Measurements from ENCODE around the gene PRAF2. TPM values are rescaled to one million over a fixed set of nuclear protein-coding genes. Genes with fewer than 3 reads are reported as not detected.
A peak's percentile ranks its signal among the peaks of the same experiment; 100 is the strongest.

The PRAF2 gene
- total RNA-seq, 1 donor from 2014 or later = 2.6 TPM

DNA sequence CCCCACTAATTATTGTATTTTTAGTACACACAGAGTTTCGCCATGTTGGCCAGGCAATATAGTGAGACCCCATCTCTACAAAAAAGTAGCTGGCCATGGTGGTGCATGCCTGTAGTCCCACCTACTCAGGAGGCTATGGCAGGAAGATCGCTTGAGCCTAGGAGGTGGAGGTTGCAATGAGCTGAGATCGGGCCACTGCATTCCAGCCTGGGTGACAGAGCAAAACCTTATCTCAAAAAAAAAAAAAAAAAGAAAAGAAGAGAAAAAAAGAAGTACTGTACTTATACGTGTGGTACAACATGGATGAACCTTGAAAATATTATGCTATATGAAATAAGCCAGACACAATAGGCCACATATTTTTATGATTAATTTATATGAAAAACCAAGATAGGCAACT, 15.8 kb upstream of the PRAF2 start:
- FAIRE-seq = no peak
- Histone ChIP-seq H3K4me3 (ENCODE audit: low read depth, low read length) (no peak overlapping the region), H3K36me3 (ENCODE audit: control insufficient read depth, insufficient read depth, low read length) (no peaks in the 10 kb centered on the region), H3K27me3 (ENCODE audit: control insufficient read depth, insufficient read depth, low read length) (no peaks in the 10 kb centered on the region)
- no peak for DNase-seq (ENCODE audit: low read depth)
- TF ChIP-seq, protein P1, sequence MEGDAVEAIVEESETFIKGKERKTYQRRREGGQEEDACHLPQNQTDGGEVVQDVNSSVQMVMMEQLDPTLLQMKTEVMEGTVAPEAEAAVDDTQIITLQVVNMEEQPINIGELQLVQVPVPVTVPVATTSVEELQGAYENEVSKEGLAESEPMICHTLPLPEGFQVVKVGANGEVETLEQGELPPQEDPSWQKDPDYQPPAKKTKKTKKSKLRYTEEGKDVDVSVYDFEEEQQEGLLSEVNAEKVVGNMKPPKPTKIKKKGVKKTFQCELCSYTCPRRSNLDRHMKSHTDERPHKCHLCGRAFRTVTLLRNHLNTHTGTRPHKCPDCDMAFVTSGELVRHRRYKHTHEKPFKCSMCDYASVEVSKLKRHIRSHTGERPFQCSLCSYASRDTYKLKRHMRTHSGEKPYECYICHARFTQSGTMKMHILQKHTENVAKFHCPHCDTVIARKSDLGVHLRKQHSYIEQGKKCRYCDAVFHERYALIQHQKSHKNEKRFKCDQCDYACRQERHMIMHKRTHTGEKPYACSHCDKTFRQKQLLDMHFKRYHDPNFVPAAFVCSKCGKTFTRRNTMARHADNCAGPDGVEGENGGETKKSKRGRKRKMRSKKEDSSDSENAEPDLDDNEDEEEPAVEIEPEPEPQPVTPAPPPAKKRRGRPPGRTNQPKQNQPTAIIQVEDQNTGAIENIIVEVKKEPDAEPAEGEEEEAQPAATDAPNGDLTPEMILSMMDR (IDR thresholded peaks at IDR 0.05; ENCODE audit: insufficient read depth, low read length, severe bottlenecking) = no peak

DNA sequence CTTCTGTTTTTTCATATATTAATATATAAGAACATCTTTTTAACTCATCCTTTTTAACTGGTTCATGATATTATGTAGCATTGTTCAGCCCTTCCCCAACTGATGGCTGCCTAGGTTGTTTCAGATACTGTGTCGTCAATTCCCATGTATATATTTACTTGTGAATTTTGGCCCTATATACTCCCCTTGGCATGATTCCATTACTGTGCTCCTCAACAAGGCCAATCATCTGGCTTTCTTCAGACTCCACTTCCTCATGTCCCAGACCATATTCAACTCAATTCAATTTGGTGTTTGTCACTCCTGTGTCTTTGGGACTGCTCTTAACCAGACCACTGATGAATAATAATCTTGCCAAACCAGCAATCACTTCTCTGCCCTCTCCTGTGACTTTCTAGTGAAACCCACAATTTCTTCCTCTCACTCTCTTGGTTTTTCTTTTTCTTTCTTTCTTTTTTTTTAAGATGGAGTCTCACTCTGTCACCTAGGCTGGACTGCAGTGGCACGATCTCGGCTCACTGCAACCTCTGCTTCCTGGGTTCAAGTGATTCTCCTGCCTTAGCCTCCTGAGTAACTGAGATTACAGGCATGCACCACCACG, 8.6 kb upstream of the PRAF2 start:
- no peak for FAIRE-seq

DNA sequence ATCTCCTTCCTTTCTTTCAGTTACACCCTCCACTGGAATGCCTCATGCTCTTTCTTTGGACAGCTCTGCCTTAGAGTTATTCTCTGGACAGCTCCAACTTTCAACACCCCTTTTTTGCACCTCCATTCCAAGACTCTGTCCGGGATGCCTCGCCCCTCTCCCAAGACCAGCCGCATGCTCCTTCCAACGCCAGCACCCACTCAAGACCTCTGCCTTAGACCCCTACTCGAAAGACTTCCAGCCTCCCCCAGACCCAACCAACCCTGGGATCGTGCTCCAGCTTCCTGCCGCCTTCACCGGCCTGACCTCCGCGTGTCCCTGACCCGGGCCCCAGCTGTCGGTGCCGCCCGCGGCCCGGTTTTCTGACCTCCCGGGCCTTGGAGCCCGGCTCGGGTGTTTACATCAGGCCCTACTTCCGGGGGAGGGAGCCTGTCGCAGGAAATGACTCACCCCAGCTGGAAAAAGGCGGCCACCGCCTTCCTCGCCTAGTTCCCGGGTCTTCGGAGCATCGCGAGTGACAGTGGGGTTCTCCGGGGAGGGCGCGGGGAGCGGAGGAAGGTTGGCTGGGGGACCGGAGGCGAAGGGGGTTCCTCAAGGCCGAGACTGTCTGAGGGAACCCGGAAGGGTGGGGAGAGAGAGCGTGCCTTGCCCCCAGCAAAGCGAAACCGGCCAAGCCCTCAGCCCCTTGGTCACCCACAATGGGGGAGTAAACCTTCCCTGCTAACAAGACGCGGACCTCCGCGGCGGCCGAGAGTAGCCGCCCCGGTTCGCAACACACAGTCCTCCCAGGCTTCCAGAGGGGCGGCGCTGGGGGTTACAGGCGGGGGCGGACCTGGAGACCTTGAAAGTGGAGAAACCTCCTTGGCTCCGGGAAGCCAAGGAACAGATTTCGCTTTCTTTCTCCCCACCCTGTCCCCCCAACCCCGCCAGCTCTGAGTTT, 6.0 kb upstream of the PRAF2 start, which contains the start of gene WDR45:
WDR45 (minus strand) TSS at position 399 of the 940 bp plus-strand sequence. CDS start 1,792 bp downstream, outside the sequence.
- peaks cover 7% of the 10 kb centered on the region for H3K36me3 ChIP-seq (ENCODE audit: control insufficient read depth, insufficient read depth, low read length)
- FAIRE-seq (no peak), DNase-seq (ENCODE audit: low read depth) (peak; percentile 49)
- H3K4me3 ChIP-seq (ENCODE audit: low read depth, low read length) = peak within 1 kb of the TSS; percentile 67
- TF ChIP-seq, protein P1 (IDR thresholded peaks at IDR 0.05; ENCODE audit: insufficient read depth, low read length, severe bottlenecking) = no peak
- H3K27me3 ChIP-seq (ENCODE audit: control insufficient read depth, insufficient read depth, low read length) = no peaks in the 10 kb centered on the region

More for the DNA sequence above, 8.6 kb upstream of the PRAF2 start:
- H3K4me3 ChIP-seq (ENCODE audit: low read depth, low read length) = no peak overlapping the region
- H3K27me3 ChIP-seq (ENCODE audit: control insufficient read depth, insufficient read depth, low read length) = no peaks in the 10 kb centered on the region
- no peak for DNase-seq (ENCODE audit: low read depth)
- TF ChIP-seq, protein P1 (IDR thresholded peaks at IDR 0.05; ENCODE audit: insufficient read depth, low read length, severe bottlenecking) = no peak
- peaks cover 3% of the 10 kb centered on the region for H3K36me3 ChIP-seq (ENCODE audit: control insufficient read depth, insufficient read depth, low read length)

DNA sequence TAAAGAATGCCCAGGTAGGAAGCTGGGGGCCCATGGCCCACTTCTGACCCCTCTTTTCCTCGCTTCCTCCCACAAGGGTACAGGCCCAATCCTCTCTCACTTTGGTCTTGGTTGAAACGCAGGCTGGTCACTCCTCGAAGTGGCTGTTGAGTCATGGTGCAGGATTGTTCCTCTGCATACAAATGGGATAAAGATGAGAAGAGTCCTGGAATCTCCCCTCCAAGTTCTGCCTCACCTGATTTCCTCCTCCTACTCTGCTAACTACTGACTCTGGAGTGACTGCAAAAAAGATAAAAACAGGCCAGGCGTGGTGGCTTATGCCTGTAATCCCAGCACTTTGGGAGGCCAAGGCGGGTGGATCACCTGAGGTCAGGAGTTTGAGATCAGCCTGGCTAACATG, 4.1 kb upstream of the PRAF2 start:
- FAIRE-seq = no peak
- DNase-seq (ENCODE audit: low read depth) = no peak
- Histone ChIP-seq H3K27me3 (ENCODE audit: control insufficient read depth, insufficient read depth, low read length) (no peaks in the 10 kb centered on the region), H3K36me3 (ENCODE audit: control insufficient read depth, insufficient read depth, low read length) (peaks cover 7% of the 10 kb centered on the region), H3K4me3 (ENCODE audit: low read depth, low read length) (no peak overlapping the region)
- TF ChIP-seq, protein P1 (IDR thresholded peaks at IDR 0.05; ENCODE audit: insufficient read depth, low read length, severe bottlenecking) = no peak

DNA sequence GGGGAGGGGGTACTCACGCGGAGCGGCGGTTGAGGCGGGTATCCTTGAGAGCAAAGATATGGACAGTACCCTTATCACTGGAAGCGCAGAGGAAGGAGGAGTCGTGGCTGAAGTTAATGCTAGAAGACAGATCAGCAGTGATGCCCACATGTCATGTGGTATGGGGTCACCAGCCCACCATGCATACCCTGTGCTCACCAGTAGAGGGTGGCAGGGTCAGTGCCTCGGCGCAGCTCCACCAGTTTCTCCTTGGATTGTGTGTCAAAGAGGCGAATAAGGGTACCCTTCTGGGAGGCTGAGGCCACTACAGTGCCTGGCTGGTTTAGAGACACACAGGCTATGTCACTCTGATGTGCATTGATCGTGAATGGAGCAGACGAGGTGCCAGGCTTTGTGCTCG, 1.5 kb upstream of the PRAF2 start:
- peaks cover 7% of the 10 kb centered on the region for H3K36me3 ChIP-seq (ENCODE audit: control insufficient read depth, insufficient read depth, low read length)
- H3K27me3 ChIP-seq (ENCODE audit: control insufficient read depth, insufficient read depth, low read length) = no peaks in the 10 kb centered on the region
- FAIRE-seq (no peak), DNase-seq (ENCODE audit: low read depth) (no peak)
- H3K4me3 ChIP-seq (ENCODE audit: low read depth, low read length) = no peak overlapping the region
- TF ChIP-seq, protein P1 (IDR thresholded peaks at IDR 0.05; ENCODE audit: insufficient read depth, low read length, severe bottlenecking) = no peak

All from bronchial epithelial cell (primary cell).